Adrenal gland (tissue), 5 donors: ENCODE measurements around the gene PDGFC.

Source experiments
- POLR2A ChIP-seq, 2 donors: fragments of 450-650 bp; IDR thresholded peaks; one replicate each; pipeline ENCODE4 v1.6.1; 2017; ENCODE audit warnings: antibody characterized with exemption in 2 of 2, mild to moderate bottlenecking in 2 of 2, moderate library complexity in 1 of 2
- TF ChIP-seq, protein P1 (sequence below), 6 experiments: fragments of 450-650 bp in 4 of 6; fragments of 200-600 bp in 2 of 6; sonication (generic) in 1 of 6; IDR thresholded peaks; 1 replicate in 5 of 6; 2 replicates in 1 of 6; pipeline versions ENCODE4 v1.5.1 to v1.8.0; 2016 to 2021; ENCODE audit warnings: antibody characterized with exemption in 6 of 6, mild to moderate bottlenecking in 2 of 6, moderate library complexity in 1 of 6
- donor health status: DM: no; HTN: no; CAD: no.

DNA sequence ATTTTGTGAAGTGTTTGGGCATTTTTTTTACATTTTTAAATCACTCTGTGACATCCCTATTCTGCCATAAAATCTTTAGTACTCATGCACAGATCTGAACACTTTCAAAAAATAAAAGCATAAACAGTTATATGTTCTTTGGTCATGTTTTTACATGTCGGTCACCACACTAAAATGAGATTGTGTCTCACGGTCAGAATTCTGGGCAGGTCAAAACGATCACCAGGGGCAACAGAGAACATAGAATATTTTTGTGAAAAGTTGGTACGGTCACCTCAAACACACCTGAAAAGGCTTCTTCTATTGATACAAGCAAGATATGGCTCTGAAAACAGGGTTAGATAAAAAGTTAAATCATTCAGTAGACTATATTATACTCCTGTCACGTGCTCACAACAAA lies 189.1 kb downstream of the PDGFC start:
- TF ChIP-seq, protein P1, sequence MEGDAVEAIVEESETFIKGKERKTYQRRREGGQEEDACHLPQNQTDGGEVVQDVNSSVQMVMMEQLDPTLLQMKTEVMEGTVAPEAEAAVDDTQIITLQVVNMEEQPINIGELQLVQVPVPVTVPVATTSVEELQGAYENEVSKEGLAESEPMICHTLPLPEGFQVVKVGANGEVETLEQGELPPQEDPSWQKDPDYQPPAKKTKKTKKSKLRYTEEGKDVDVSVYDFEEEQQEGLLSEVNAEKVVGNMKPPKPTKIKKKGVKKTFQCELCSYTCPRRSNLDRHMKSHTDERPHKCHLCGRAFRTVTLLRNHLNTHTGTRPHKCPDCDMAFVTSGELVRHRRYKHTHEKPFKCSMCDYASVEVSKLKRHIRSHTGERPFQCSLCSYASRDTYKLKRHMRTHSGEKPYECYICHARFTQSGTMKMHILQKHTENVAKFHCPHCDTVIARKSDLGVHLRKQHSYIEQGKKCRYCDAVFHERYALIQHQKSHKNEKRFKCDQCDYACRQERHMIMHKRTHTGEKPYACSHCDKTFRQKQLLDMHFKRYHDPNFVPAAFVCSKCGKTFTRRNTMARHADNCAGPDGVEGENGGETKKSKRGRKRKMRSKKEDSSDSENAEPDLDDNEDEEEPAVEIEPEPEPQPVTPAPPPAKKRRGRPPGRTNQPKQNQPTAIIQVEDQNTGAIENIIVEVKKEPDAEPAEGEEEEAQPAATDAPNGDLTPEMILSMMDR (IDR thresholded peaks at IDR 0.05), result no peak
- TF ChIP-seq POLR2A (IDR thresholded peaks at IDR 0.05), result no peak
